GM12874 (cell line): ENCODE results near the gene C1QTNF4.

Experiments
- CTCF ChIP-seq: IDR thresholded peaks from 2 replicates; pipeline ENCODE4 v1.5.1; 2011; ENCODE audit warnings: low read depth, mild to moderate bottlenecking, control low read depth, low read length, moderate library complexity; ENCODE audit not compliant: insufficient read depth

Gene C1QTNF4

GRCh38 chr11:47583844-47584243 is 10.4 kb downstream of the C1QTNF4 start:
- TF ChIP-seq CTCF, result no peak

- no peak for TF ChIP-seq CTCF
These were observed 15.4 kb downstream of the C1QTNF4 start, which contains the start of the genes KBTBD4 and NDUFS3 for GRCh38 chr11:47578524-47579494. KBTBD4 (minus strand) TSS chr11:47578970; CDS start chr11:47578951, 19 bp downstream. NDUFS3 (plus strand) TSS chr11:47579074; CDS start chr11:47579092, 18 bp downstream.

- no peak for TF ChIP-seq CTCF
These were observed 16.7 kb downstream of the C1QTNF4 start for GRCh38 chr11:47577460-47578041.

GRCh38 chr11:47573321-47573720 is 20.9 kb downstream of the C1QTNF4 start:
- TF ChIP-seq CTCF, result no peak

GRCh38 chr11:47572715-47573255 is 21.4 kb downstream of the C1QTNF4 start:
- no peak for TF ChIP-seq CTCF

GRCh38 chr11:47571895-47572294 is 22.3 kb downstream of the C1QTNF4 start:
- TF ChIP-seq CTCF, result no peak

- no peak for TF ChIP-seq CTCF
These were observed 22.9 kb downstream of the C1QTNF4 start for GRCh38 chr11:47571357-47571729.
